Nephron progenitor cell (in vitro differentiated cells): ENCODE measurements around the gene TNFAIP8L3.

Experiments used
- DNase-seq: peaks from one replicate; pipeline ENCODE4 v3.0.0; 2021
- H3K27ac Mint-ChIP-seq: 2 replicates; pipeline ENCODE4 v1.8.0; 2021; ENCODE audit warnings: mild to moderate bottlenecking, moderate library complexity, mixed read lengths
- H3K27me3 Mint-ChIP-seq: 2 replicates; pipeline ENCODE4 v1.8.0; 2021; ENCODE audit warnings: mild to moderate bottlenecking, low read depth, mixed read lengths; ENCODE audit not compliant: poor library complexity
- H3K36me3 Mint-ChIP-seq: 2 replicates; pipeline ENCODE4 v1.8.0; 2021; ENCODE audit warnings: low read depth, mixed read lengths
- H3K4me1 Mint-ChIP-seq: 2 replicates; pipeline ENCODE4 v1.8.0; 2021; ENCODE audit warnings: mixed read lengths
- H3K4me3 Mint-ChIP-seq: 2 replicates; pipeline ENCODE4 v1.8.0; 2021; ENCODE audit warnings: mild to moderate bottlenecking, moderate library complexity, mixed read lengths
- H3K9me3 Mint-ChIP-seq: 2 replicates; pipeline ENCODE4 v1.8.0; 2021; ENCODE audit warnings: mild to moderate bottlenecking, moderate library complexity, mixed read lengths
- TF ChIP-seq, protein P1 (sequence below): fragments of 200-600 bp; sonication (generic); IDR thresholded peaks from 2 replicates; pipeline ENCODE4 v1.5.0; 2021; ENCODE audit warnings: antibody characterized with exemption

Gene TNFAIP8L3

DNA sequence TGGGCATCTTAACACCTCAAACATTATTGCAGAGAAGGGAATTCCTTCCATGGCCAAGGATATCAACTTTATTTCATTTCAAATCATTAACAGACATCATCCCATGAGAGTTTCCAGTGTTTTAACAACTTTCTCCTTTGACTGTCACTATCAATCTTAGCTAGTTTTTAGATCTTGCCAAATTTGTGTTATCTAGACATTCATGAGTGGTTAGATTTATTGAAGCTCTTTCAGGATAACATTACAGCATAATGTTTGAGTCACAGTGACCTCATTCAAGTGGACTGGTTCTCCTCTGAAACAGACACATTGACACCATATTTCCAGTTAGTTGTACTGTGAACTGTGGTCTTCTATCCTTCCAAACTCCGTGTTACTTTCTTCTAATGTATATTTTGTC, 8.6 kb upstream of the TNFAIP8L3 start:
- Mint-ChIP-seq H3K27me3 (peaks cover 9% of the 10 kb centered on the region), H3K4me1 (peaks cover 16% of the 10 kb centered on the region), H3K36me3 (no peaks in the 10 kb centered on the region), H3K27ac (no peak overlapping the region), H3K4me3 (no peak overlapping the region), H3K9me3 (no peaks in the 10 kb centered on the region)
- DNase-seq: no peak
- TF ChIP-seq, protein P1, sequence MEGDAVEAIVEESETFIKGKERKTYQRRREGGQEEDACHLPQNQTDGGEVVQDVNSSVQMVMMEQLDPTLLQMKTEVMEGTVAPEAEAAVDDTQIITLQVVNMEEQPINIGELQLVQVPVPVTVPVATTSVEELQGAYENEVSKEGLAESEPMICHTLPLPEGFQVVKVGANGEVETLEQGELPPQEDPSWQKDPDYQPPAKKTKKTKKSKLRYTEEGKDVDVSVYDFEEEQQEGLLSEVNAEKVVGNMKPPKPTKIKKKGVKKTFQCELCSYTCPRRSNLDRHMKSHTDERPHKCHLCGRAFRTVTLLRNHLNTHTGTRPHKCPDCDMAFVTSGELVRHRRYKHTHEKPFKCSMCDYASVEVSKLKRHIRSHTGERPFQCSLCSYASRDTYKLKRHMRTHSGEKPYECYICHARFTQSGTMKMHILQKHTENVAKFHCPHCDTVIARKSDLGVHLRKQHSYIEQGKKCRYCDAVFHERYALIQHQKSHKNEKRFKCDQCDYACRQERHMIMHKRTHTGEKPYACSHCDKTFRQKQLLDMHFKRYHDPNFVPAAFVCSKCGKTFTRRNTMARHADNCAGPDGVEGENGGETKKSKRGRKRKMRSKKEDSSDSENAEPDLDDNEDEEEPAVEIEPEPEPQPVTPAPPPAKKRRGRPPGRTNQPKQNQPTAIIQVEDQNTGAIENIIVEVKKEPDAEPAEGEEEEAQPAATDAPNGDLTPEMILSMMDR: no peak

DNA sequence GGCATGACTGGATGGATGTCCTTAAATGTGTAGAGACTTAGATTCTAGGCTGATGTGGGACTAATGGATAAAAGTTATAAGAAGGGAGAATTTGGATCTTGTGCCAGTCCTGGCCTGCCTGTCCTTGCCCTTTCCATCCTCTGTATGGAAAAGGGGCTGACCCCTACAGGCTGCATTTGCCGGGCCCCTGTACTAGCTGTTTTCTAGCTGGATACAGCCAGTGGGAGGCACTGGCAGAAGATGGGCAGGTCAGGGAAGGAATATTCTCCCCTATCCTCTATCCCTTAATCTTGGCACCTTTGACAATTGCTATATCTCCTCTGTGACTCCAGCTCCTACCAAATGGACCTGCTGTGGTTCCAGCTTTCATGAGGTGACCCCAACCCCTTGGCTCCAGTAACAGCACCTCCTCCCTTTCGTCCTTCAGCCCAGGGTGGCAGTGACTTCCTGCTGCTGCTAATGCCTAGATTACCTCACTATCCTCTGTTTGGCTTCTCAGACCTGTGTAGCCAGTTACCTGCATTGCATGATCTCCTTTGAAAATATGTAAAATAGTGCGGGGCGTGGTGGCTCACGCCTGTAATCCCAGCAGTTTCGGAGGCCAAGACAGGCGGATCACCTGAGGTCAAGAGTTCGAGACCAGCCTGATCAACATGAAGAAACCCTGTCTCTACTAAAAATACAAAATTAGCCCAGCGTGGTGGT, 6.2 kb upstream of the TNFAIP8L3 start:
- Mint-ChIP-seq H3K4me1 (peaks cover 21% of the 10 kb centered on the region), H3K4me3 (no peak overlapping the region), H3K9me3 (no peaks in the 10 kb centered on the region), H3K36me3 (no peaks in the 10 kb centered on the region), H3K27me3 (peaks cover 25% of the 10 kb centered on the region), H3K27ac (no peak overlapping the region)
- TF ChIP-seq, protein P1: no peak
- DNase-seq: no peak

GRCh38 chr15:51099185-51099584, 4.5 kb upstream of the TNFAIP8L3 start:
- H3K9me3 Mint-ChIP-seq: no peaks in the 10 kb centered on the region
- peaks cover 19% of the 10 kb centered on the region for H3K4me1 Mint-ChIP-seq
- H3K36me3 Mint-ChIP-seq: no peaks in the 10 kb centered on the region
- peaks cover 37% of the 10 kb centered on the region for H3K27me3 Mint-ChIP-seq
- H3K4me3 Mint-ChIP-seq: no peak overlapping the region
- no peak overlapping the region for H3K27ac Mint-ChIP-seq
- DNase-seq: no peak
- TF ChIP-seq, protein P1: no peak

DNA sequence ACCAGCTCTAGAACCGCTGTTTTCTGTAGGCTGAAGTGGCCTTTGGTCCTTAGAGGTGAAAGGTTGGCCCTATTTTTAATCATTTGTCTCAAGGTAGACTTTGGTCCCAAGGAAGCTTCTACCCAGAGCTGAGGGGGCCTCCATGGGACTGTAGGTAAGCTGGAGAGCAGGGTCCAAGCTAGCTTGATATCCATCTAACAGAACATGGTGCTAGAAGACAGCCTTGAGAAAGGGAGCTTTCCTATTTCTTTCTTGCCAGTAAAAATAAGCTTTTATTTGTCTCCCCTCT, 3.6 kb upstream of the TNFAIP8L3 start:
- no peak for DNase-seq
- Mint-ChIP-seq H3K4me3 (no peak overlapping the region), H3K27me3 (peaks cover 46% of the 10 kb centered on the region), H3K27ac (no peak overlapping the region), H3K4me1 (peaks cover 12% of the 10 kb centered on the region), H3K36me3 (no peaks in the 10 kb centered on the region), H3K9me3 (no peaks in the 10 kb centered on the region)
- TF ChIP-seq, protein P1: no peak

DNA sequence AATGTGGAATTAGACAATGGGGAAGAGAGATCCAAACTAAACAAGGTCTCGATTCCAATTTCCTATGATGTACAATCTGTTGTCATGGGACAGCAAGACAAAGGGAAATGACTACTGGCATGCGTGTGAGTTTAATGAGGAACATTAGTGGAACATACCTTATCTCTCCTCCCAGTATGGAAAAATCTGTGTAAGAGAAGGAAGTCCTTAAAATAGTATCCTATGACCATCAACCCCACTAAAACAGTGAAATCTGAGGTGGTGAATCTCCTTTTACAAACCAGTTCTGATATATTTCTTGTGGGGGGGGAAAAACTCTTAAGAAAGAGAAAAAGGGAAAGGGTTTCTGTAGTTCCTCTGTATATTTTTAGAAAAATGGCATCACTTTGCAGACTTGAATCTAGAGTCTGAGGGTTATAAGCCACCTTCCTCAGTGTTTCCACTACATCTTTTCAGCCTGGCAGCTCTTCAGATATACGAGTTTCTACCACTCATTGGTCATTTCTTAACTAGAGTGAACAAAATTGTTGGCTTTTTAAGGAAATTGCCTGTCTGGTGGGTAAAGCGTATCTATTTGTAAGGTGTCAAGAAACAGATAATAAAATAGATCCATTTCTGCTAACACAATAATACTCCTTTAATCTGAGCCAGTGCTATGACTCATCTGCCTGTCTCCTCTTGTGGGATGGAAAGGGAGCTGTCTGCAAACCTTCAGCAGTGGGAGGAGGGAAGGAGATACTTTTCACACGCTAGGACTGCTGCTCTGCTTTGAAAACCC, 3.0 kb upstream of the TNFAIP8L3 start:
- Mint-ChIP-seq H3K4me1 (peaks cover 12% of the 10 kb centered on the region), H3K9me3 (no peaks in the 10 kb centered on the region), H3K36me3 (no peaks in the 10 kb centered on the region), H3K27ac (no peak overlapping the region), H3K4me3 (no peak overlapping the region), H3K27me3 (peaks cover 47% of the 10 kb centered on the region)
- TF ChIP-seq, protein P1: no peak
- DNase-seq: no peak

DNA sequence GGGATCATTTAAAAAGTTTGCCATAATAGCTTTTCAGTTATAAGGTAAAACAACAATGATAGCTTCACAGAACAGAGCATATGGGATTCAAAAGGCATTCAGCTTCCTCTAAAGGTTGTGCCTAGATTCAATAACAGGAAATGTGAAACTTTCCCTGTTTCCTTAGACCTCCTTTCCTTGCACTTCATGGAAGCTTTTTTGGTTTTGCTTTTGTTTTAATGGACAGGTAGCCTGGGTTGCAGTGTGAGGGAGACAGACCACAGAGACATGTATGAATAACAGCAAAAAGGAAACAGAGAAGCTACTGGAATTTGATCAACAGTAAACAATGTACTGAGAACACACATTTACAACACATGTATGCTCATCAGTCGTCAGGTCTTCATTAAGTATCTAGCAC, 2.3 kb upstream of the TNFAIP8L3 start:
- H3K9me3 Mint-ChIP-seq: no peaks in the 10 kb centered on the region
- H3K36me3 Mint-ChIP-seq: no peaks in the 10 kb centered on the region
- peaks cover 53% of the 10 kb centered on the region for H3K27me3 Mint-ChIP-seq

More for the DNA sequence above, 2.3 kb upstream of the TNFAIP8L3 start:
- no peak overlapping the region for H3K4me3 Mint-ChIP-seq
- H3K4me1 Mint-ChIP-seq: peaks cover 12% of the 10 kb centered on the region
- TF ChIP-seq, protein P1: no peak
- H3K27ac Mint-ChIP-seq: no peak overlapping the region
- DNase-seq: no peak
